HuH-7.5 (cell line): ENCODE results near the gene MDGA2.
"Not testable (repeated sequence)": the region's sequence is repeated elsewhere in the genome, so short reads cannot be mapped to it uniquely, and the experiment has no call there.

ENCODE experiments used
- DNase-seq: peaks from one replicate; pipeline ENCODE4 v3.0.0; 2011; ENCODE audit warnings: low spot score

The MDGA2 gene

DNA sequence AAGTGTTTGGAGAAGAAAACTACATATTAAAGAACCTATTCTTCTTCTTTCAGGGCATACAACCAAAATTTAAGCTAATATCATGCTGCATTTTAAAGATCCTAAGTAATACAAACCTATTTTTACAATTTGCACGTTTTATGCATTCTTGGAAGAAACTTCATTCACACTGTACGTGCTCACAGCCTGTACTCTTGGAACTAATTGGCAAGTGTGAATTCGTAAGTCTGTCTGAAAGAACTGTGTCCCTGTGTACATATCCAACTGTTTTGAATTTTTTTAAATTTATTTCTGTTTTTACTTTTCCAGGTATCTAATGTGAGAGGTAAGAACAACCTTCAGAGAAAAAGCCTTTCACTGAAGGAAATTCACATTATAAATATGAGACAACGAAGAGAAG is 347.0 kb downstream of the MDGA2 start:
- no peak for DNase-seq

DNA sequence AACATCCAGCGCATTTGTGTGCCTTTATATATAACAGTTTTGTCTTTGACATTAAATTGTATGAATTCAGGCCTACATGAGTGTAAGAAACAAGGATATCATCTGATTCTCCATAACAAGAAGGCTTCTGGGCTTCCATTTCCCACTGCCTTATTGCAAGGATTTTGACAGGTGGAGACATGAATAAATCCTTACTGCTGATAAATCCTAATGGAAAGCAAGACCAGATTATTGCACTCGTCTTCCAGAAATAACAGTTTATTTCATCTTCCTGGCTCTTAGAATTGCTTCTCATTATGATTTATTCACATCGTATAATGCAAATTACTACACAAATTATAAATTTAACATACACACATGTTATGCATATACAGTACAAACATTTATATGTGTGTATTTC is 348.1 kb downstream of the MDGA2 start:
- no peak for DNase-seq

DNA sequence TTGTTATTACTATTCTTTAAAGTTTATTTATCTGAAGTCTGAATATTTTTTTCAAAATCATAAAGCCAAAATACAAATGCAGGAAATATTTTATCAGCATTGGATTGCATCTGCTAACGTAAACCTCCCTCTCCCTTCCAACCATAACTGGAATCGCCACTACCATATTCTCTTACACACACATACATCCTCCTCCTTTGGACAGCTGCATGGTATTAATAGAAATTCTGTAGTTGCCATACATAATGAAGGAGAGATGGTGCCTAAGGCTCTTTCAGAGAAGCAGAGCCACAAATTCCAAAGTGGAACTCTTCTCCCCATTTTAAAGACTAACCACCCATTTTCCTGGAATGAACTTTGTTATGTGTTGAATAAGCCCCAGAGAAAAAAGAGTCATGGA is 352.7 kb downstream of the MDGA2 start:
- no peak for DNase-seq

DNA sequence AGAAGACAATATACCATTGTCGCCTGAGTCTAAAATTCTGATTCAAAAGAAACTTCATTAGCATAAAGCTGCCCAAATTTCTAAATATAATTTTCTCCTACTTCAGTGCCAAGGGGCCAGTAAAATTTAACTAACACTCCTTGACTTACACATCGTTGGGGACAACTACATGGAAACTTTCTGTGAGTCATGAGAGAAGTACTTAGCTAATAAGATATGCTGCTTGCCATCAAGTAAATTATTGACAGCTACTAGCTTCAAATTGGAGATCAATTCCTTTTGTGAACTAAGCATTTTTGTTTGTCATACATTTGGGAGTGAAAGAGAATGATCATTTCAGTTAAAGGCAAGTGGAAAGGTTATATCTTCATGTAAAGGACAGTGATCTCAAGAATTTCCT is 373.3 kb downstream of the MDGA2 start:
- no peak for DNase-seq

DNA sequence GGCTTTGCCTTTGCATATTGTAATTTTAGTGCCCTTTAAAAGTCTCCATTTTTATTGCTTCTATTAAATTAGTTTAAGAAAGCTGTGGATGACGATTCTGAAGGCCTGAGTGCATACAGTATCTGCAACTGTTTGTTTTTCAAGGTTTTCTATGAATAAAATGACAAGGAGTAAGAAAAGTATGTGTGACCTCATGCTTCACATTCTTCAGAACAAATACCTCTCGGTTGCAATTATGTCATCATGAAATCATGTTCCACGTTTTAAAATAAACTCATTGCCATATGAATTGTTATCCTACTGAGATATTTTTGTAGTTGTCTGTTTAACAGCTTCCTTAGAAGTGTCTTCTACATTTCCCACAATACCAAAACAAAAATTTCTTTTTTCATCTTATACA is 374.6 kb downstream of the MDGA2 start:
- DNase-seq: no peak

DNA sequence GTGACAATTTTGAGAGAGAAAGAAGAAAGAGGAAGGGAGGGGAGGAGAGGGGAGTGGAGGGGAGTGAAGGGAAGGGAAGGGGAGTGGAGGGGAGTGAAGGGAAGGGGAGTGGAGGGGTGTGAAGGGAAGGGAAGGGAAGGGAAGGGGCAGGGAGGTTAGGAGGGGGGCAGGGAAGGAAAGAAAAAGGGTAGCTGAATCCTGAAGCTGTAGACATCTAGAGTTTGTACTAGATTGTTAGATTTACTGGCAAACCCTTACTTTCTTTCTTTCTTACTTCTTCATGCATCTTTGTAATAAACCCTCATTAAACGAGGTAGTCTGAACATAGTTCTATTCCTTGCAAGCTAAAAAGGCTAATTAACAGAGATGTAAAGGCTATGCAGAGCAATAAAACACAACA is 378.0 kb downstream of the MDGA2 start:
- no peak for DNase-seq

DNA sequence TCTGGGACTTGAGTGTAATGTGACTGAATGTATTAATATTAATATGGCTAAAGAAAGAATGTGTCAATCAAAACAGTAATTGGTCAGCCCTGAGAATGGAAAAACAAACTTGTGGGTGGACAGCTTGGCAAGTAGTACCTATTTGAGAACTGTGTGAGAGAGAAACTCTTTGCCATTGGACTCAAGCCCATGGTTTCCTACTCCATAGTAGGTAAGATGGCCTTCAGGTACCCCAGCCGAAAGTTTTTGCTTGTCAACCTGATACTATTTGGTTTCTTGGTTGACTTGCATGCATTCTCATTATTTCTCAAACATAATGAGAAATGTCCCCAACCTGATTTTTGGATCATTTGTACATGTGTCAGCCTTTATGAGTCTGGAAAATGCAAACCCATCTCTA is 391.1 kb downstream of the MDGA2 start:
- DNase-seq: no peak

DNA sequence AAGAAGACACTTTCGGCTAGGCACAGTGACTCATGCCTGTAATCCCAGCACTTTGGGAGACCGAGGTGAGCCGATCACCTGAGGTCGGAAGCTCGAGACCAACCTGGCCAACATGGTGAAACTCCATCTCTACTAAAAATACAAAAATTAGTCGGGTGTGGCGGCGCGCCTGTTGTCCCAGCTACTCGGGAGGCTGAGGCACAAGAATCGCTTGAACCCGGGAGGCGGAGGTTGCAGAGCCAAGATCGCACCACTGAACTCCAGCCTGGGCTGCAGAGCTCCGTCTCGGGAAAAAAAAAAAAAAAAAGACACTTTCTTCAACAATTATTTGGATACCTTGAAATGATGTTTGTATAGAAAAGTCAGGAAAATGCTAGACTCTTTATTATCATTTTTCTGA is 393.6 kb downstream of the MDGA2 start:
- DNase-seq: not testable (repeated sequence)

GRCh38 chr14:47278233-47278842 is 397.1 kb downstream of the MDGA2 start:
- peak; percentile 17 for DNase-seq

DNA sequence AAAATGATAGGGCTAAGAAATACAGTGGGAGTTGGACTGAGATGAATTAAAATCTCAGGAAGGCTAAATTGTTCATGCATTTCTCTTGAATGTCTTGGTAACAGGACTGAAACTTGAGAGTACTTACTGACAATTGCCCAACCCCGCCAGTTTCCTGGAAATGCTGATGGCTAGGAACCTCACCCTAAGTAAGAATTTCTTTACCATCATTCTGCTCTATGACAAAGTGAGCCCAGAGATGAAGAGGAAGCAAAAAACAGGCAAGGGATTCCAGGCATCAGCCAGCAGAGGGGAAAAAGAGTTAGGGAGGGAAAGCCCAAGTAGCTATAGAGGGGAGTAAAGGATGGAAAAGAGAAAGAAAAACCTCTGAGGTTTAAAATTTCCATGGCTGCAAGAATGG is 397.7 kb downstream of the MDGA2 start:
- DNase-seq: no peak

GRCh38 chr14:47276931-47277330 is 398.5 kb downstream of the MDGA2 start:
- DNase-seq: no peak

DNA sequence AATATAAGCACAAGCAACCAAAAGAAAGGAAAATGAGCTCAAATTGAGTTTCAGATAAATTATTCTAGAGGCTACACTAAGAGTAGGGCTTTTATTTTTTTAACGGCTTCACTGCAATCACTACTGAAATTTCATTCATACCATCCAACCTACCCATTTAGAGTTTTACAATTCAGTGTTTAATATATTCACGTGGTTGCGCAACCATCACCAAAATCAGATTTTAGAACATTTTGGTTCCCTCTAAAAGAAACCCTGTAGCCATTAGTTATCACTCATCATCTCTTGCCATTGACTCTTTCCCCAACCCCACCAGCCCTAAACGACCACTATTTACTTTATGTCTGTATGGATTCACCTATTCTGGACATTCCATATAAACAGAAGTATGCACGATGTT is 401.5 kb downstream of the MDGA2 start:
- DNase-seq: no peak

- no peak for DNase-seq
These were observed 404.7 kb downstream of the MDGA2 start for GRCh38 chr14:47270715-47271114.

DNA sequence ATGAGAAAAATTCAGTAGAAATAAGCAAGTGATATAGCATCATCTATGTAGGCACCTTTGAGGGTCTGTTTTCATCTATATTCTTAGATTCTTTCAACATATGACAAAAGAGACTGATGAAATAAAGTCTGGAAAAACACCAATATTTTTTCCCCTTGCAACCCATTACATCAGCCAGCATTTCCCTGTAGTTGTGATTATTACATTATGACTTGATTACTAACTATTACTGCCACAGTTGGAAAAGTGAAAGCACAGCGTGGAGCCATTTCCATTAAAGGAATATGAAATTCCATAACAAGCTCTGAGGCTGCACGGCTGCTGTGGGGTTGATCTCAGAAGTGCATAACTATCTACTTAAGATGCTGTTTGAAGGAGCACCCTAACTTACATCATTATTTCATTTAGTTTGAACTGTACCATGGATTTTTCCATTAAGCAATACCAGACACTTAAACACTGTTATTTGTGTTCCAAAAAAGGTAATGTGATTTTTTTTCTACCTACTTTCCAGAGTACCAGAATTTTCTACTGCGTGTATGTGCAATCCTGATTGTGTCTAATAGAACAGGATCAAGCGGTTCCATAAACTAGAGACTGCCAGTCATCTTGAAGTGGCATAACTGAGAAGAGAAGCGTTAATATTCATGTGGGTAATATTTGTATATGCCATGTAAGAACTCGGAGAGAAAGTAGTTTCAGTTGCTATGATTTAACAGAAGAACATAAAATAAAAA is 405.5 kb downstream of the MDGA2 start:
- no peak for DNase-seq

DNA sequence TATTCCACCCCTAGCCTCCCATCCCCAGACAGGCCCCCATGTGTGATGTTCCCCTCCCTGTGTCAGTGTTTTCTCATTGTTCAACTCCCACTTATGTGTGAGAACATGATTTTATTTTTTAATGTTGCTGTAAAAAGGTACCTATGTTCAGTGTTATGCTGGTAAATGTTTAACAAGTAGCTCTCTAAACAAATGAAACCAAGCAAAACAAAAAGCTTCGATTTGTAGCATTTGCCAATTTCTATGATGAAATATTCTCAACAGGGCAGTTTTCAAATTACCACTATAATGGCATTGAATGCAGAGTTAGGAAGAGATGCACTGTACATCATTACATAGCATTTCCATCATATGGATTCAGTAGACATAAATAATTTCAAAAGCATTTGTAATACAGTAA is 410.6 kb downstream of the MDGA2 start:
- no peak for DNase-seq

- DNase-seq: no peak
These were observed 412.6 kb downstream of the MDGA2 start for GRCh38 chr14:47262801-47263200.

- no peak for DNase-seq
These were observed 414.1 kb downstream of the MDGA2 start for GRCh38 chr14:47261350-47261749.

DNA sequence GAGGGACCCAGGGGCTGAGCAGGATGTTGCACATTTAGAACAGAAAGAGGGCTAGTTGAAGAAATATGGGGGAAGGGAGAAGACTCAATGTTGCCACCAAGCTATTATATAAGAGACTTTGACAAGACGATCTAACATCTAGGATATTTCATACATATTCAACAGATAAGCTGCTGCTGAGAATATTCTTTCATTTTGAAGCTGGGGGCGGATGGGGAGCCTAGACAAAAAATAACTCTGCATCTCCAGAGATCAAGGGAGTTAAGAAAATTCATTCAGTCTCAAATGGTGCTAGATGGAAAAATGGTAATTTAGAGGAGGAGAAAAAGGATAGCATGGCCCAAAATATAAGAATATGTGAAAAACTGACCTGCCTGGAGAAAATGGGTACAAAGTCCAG is 415.6 kb downstream of the MDGA2 start:
- no peak for DNase-seq

GRCh38 chr14:47257013-47257412 is 418.4 kb downstream of the MDGA2 start:
- no peak for DNase-seq

DNA sequence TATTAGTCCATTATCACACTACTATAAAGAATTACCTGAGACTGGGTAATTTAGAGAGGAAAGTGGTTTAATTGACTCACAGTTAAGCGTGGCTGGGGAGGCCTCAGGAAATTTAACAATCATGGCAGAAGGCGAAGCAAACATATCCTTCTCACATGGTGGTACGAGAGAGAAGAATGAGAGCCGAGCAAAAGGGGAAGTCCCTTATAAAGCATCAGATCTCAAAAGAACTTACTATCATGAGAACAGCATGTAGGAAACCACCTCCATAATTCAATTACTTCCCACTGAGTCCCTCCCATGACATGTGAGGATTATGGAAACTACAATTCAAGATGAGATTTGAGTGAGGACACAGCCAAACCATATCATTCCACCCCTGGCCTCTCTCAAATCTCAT is 422.6 kb downstream of the MDGA2 start:
- DNase-seq: no peak

DNA sequence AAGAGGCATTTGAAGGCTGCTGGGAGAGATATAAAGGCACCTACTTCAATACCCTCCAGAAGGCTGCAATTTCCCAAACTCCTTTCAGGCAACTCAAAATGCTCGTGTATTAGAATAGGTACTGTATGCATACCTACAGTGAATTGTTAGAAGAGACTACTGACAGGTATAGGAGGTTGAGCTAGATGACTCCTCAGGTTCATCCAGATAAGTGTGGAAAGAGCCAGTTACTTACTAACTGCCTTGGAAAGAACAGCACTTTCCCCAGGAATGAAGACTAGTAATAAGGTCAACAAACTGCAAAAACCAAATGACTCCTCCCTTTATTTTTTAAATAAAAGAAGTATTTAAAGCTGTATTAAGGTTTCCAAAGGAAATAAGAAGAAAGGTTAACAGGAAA is 429.0 kb downstream of the MDGA2 start:
- DNase-seq: no peak

DNA sequence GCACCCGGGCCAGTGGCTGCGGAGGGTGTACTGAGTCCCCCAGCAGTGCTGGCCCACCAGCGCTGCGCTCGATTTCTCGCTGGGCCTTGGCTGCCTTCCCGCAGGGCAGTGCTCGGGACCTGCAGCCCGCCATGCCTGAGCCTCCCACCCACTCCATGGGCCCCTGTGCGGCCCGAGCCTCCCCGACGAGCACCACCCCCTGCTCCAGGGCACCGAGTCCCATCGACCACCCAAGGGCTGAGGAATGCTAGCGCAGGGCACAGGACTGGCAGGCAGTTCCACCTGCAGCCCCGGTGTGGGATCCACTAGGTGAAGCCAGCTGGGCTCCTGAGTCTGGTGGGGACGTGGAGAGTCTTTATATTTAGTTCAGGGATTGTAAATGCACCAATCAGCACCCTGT is 432.8 kb downstream of the MDGA2 start:
- DNase-seq: not testable (repeated sequence)

DNA sequence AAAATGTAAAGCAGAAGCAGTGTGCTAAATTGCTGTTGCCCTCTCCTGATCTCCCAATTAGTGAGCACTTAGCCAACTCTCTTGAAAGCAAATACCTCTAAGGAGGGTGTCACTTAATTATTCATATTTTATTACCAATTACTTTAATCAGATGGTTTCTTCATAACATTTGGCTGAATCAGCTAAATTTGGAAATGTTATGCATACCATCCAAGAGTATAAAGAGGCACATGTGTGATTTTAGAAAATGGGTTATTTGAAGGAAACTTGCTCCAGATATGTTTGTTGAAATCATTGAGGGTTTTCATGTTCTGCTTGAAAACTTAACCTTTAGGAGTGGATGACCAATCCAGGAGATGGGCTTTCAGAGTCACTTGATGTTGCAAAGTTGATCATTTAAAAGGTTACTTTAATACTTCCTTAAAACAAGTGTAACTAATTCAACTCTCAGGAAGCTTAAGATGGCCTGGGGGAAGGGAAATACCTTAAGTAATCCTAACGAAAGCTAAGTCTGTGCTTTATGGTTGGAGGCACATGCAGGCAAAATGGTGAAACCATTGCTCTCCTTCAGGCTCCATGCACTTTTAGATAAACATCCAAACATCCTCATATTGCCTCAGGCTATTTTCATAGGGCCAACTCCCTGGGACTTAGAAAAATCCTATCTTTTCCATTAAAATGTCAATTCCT is 434.5 kb downstream of the MDGA2 start:
- DNase-seq: no peak

- DNase-seq: no peak
These were observed 439.8 kb downstream of the MDGA2 start for GRCh38 chr14:47235619-47236018.
